Activated gamma-delta T cell (primary cell): ENCODE results near the gene FUOM.

ENCODE experiments used
- DNase-seq: peaks from one replicate; lab custom pipeline; 2025; lab: John Stamatoyannopoulos, UW
- total RNA-seq, 2 donors: gene quantifications; one replicate each; lab custom pipeline; 2026; lab: John Stamatoyannopoulos, UW

FUOM gene
- 10.7 to 12.9 reads per million in 2 donors for total RNA-seq

- DNase-seq: peak; percentile 63
Observed at GRCh38 chr10:133357285-133358161, at the start of gene FUOM. Gene FUOM (minus strand): TSS chr10:133358019. CDS start chr10:133358007, 12 bp downstream.

GRCh38 chr10:133405844-133406527 is 48.2 kb upstream of the FUOM start:
- DNase-seq: no peak

GRCh38 chr10:133405272-133405671 is 47.5 kb upstream of the FUOM start:
- no peak for DNase-seq

- DNase-seq: no peak
Observed at GRCh38 chr10:133403784-133404183, 46.0 kb upstream of the FUOM start.

- no peak for DNase-seq
Observed at GRCh38 chr10:133403359-133403758, 45.5 kb upstream of the FUOM start.

GRCh38 chr10:133401981-133402725 is 44.3 kb upstream of the FUOM start:
- DNase-seq: no peak

- no peak for DNase-seq
Observed at GRCh38 chr10:133401500-133401899, 43.7 kb upstream of the FUOM start.

GRCh38 chr10:133400624-133401424 is 43.0 kb upstream of the FUOM start:
- no peak for DNase-seq

- DNase-seq: no peak
Observed at GRCh38 chr10:133399123-133399601, 41.3 kb upstream of the FUOM start.

GRCh38 chr10:133397938-133398337 is 40.1 kb upstream of the FUOM start:
- no peak for DNase-seq

GRCh38 chr10:133396035-133396624 is 38.3 kb upstream of the FUOM start:
- DNase-seq: no peak

- no peak for DNase-seq
Observed at GRCh38 chr10:133394801-133395221, 37.0 kb upstream of the FUOM start.

- DNase-seq: peak; percentile 91
Observed at GRCh38 chr10:133394064-133394663, 36.3 kb upstream of the FUOM start, which contains the start of gene MTG1. Gene MTG1 (plus strand): TSS chr10:133394157. CDS start chr10:133394221, 64 bp downstream.

GRCh38 chr10:133393401-133394063 is 35.7 kb upstream of the FUOM start:
- no peak for DNase-seq

- DNase-seq: no peak
Observed at GRCh38 chr10:133391761-133392518, 34.1 kb upstream of the FUOM start.

- DNase-seq: no peak
Observed at GRCh38 chr10:133391249-133391635, 33.4 kb upstream of the FUOM start.

GRCh38 chr10:133390597-133391248 is 32.9 kb upstream of the FUOM start:
- no peak for DNase-seq
